ENCODE measurements around the gene LGALS7.

Gene LGALS7

GRCh38 chr19:38806371-38806770 lies 33.1 kb upstream of the LGALS7 start:
- Histone ChIP-seq H2AFZ (ENCODE audit: low read length) (no peak overlapping the region), H3K4me3 (ENCODE audit: low read length, poor library complexity, severe bottlenecking) (no peak overlapping the region), H3K4me1 (ENCODE audit: insufficient read depth, low read length, poor library complexity, severe bottlenecking) (no peaks in the 10 kb centered on the region), H3K79me2 (ENCODE audit: insufficient read depth, low read length) (no peaks in the 10 kb centered on the region), H3F3A (ENCODE audit: low read depth) (no peaks in the 10 kb centered on the region), H3K9me2 (replicated peaks; ENCODE audit: low read depth, low read length) (no peaks in the 10 kb centered on the region), H4K20me1 (ENCODE audit: insufficient read depth, low read length, poor library complexity, severe bottlenecking) (no peaks in the 10 kb centered on the region), H3K27me3 (ENCODE audit: insufficient read depth, low read length, poor library complexity, severe bottlenecking) (no peaks in the 10 kb centered on the region), H3K36me3 (ENCODE audit: insufficient read depth, low read length) (no peaks in the 10 kb centered on the region), H3K9me3 (ENCODE audit: insufficient read depth, low read depth, low read length) (no peaks in the 10 kb centered on the region), H3K9ac (ENCODE audit: low read depth, low read length, poor library complexity, severe bottlenecking) (no peak overlapping the region), H3K4me2 (ENCODE audit: low read depth, low read length, poor library complexity, severe bottlenecking) (no peak overlapping the region)
- TF ChIP-seq CTCF (conservative IDR thresholded peaks at IDR 0.05; ENCODE audit: low read length) (no peak), EZH2phosphoT487 (IDR thresholded peaks at IDR 0.05; ENCODE audit: borderline replicate concordance) (no peak)

GRCh38 chr19:38805180-38805579 lies 31.9 kb upstream of the LGALS7 start:
- Histone ChIP-seq H3K4me1 (ENCODE audit: insufficient read depth, low read length, poor library complexity, severe bottlenecking) (no peaks in the 10 kb centered on the region), H3K4me2 (ENCODE audit: low read depth, low read length, poor library complexity, severe bottlenecking) (no peak overlapping the region), H3K9ac (ENCODE audit: low read depth, low read length, poor library complexity, severe bottlenecking) (no peak overlapping the region), H3F3A (ENCODE audit: low read depth) (no peaks in the 10 kb centered on the region), H3K9me2 (replicated peaks; ENCODE audit: low read depth, low read length) (no peaks in the 10 kb centered on the region), H4K20me1 (ENCODE audit: insufficient read depth, low read length, poor library complexity, severe bottlenecking) (no peaks in the 10 kb centered on the region), H2AFZ (ENCODE audit: low read length) (no peak overlapping the region), H3K36me3 (ENCODE audit: insufficient read depth, low read length) (no peaks in the 10 kb centered on the region), H3K27me3 (ENCODE audit: insufficient read depth, low read length, poor library complexity, severe bottlenecking) (no peaks in the 10 kb centered on the region), H3K4me3 (ENCODE audit: low read length, poor library complexity, severe bottlenecking) (no peak overlapping the region), H3K79me2 (ENCODE audit: insufficient read depth, low read length) (no peaks in the 10 kb centered on the region), H3K9me3 (ENCODE audit: insufficient read depth, low read depth, low read length) (no peaks in the 10 kb centered on the region)
- TF ChIP-seq EZH2phosphoT487 (IDR thresholded peaks at IDR 0.05; ENCODE audit: borderline replicate concordance): no peak
- TF ChIP-seq CTCF (conservative IDR thresholded peaks at IDR 0.05; ENCODE audit: low read length): no peak

- Histone ChIP-seq H3K9me2 (replicated peaks; ENCODE audit: low read depth, low read length) (no peaks in the 10 kb centered on the region), H3K9me3 (ENCODE audit: insufficient read depth, low read depth, low read length) (no peaks in the 10 kb centered on the region), H2AFZ (ENCODE audit: low read length) (no peak overlapping the region), H3K4me3 (ENCODE audit: low read length, poor library complexity, severe bottlenecking) (no peak overlapping the region), H3K27me3 (ENCODE audit: insufficient read depth, low read length, poor library complexity, severe bottlenecking) (no peaks in the 10 kb centered on the region), H3K4me2 (ENCODE audit: low read depth, low read length, poor library complexity, severe bottlenecking) (no peak overlapping the region), H3K9ac (ENCODE audit: low read depth, low read length, poor library complexity, severe bottlenecking) (no peak overlapping the region), H3F3A (ENCODE audit: low read depth) (no peaks in the 10 kb centered on the region), H3K79me2 (ENCODE audit: insufficient read depth, low read length) (no peaks in the 10 kb centered on the region), H3K4me1 (ENCODE audit: insufficient read depth, low read length, poor library complexity, severe bottlenecking) (no peaks in the 10 kb centered on the region), H3K36me3 (ENCODE audit: insufficient read depth, low read length) (no peaks in the 10 kb centered on the region), H4K20me1 (ENCODE audit: insufficient read depth, low read length, poor library complexity, severe bottlenecking) (no peaks in the 10 kb centered on the region)
- TF ChIP-seq EZH2phosphoT487 (IDR thresholded peaks at IDR 0.05; ENCODE audit: borderline replicate concordance): no peak
- no peak for TF ChIP-seq CTCF (conservative IDR thresholded peaks at IDR 0.05; ENCODE audit: low read length)
These were observed 30.2 kb upstream of the LGALS7 start for GRCh38 chr19:38803543-38803942.

Measured in Loucy (cell line).